Measurements from ENCODE around the gene KRT222.

KRT222 gene

DNA sequence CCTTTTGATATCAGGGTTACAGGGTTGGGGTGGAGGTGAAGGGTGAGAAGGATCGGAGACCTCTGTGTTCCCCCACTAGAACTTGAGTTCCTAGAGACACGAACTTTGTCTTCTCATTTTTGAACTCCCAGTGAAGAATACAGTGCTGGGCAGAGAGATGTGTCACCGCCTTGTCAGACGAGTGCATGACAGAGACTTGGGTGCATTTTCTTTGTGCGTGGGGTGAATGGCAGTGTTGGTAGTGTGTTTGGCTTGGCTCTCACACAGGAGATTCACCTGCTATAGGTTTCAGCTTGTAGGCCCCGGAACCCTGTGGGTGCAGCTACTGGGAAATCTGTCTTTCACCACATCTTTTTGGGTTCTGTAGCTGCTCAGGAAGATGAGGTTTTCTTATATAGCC is 59.7 kb downstream of the KRT222 start:
- FAIRE-seq = no peak
- TF ChIP-seq CTCF (IDR thresholded peaks at IDR 0.05; ENCODE audit: insufficient read depth, missing control alignments) = no peak
- no peak for DNase-seq (ENCODE audit: insufficient read length, low spot score)

Data from D721Med (cell line).